Activated T-helper 2 cell treated with anti-CD3 and anti-CD28 coated beads, Interferon-gamma antibody, Interleukin-2, Interleukin-4, amounts not matched to agents 10 μg/mL and 5 μg/mL and 100 μg/mL, durations not matched to agents 14 hours and 24 hours and 36 hours (primary cell): ENCODE measurements around the gene RTN1. TPM values are rescaled to one million over a fixed set of nuclear protein-coding genes. Genes with fewer than 3 reads are reported as not detected.

ENCODE experiments used
- DNase-seq: peaks from one replicate; pipeline ENCODE4 v3.0.0; 2021; ENCODE audit warnings: low spot score
- H3K27ac Mint-ChIP-seq: one replicate; pipeline ENCODE4 v1.8.0; 2021; ENCODE audit warnings: mixed read lengths
- H3K27me3 Mint-ChIP-seq: one replicate; pipeline ENCODE4 v1.8.0; 2021; ENCODE audit warnings: low read depth, mixed read lengths
- H3K36me3 Mint-ChIP-seq: one replicate; pipeline ENCODE4 v1.8.0; 2021; ENCODE audit warnings: low read depth, mixed read lengths
- H3K4me1 Mint-ChIP-seq: one replicate; pipeline ENCODE4 v1.8.0; 2021; ENCODE audit warnings: low read depth, mixed read lengths
- H3K4me3 Mint-ChIP-seq: one replicate; pipeline ENCODE4 v1.8.0; 2021; ENCODE audit warnings: low read depth, mild to moderate bottlenecking, moderate library complexity, mixed read lengths
- H3K9me3 Mint-ChIP-seq: one replicate; pipeline ENCODE4 v1.8.0; 2021; ENCODE audit warnings: mixed read lengths
- intact Hi-C: fragments of 100-400 bp; cut with micrococcal nuclease; formaldehyde crosslinking; loops from one replicate; pipeline ENCODE4 v1.15.1; 2023
- total RNA-seq: library from RNA; stranded (reverse); gene quantifications from 2 replicates; pipeline ENCODE4 v1.2.3, GENCODE V29; 2022

The RTN1 gene
- total RNA-seq, 1 donor from 2014 or later: not detected

DNA sequence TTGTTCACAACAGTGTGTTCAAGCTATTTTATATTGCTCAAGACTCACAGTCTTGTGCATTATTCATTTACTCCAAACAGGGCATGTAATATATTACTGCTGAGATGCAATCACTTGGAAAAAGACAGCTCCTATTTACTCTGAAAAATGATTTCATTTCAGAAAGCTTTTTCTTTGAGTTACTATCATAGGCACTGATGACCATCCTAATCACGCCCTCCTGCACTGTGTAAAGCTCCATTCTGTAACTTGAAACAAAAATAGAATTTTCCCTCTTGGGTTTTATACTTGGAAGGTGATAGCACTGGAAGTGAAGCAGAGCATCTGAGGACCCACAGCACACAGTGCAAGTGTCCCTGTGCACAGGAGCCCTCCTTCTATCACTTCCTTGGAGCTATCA is 55.6 kb downstream of the RTN1 start:
- Mint-ChIP-seq H3K4me1 (no peaks in the 10 kb centered on the region), H3K4me3 (no peak overlapping the region), H3K36me3 (no peaks in the 10 kb centered on the region), H3K27me3 (peaks cover 2% of the 10 kb centered on the region), H3K9me3 (no peaks in the 10 kb centered on the region), H3K27ac (no peak overlapping the region)
- DNase-seq: no peak
- intact Hi-C loops: no loop called here

DNA sequence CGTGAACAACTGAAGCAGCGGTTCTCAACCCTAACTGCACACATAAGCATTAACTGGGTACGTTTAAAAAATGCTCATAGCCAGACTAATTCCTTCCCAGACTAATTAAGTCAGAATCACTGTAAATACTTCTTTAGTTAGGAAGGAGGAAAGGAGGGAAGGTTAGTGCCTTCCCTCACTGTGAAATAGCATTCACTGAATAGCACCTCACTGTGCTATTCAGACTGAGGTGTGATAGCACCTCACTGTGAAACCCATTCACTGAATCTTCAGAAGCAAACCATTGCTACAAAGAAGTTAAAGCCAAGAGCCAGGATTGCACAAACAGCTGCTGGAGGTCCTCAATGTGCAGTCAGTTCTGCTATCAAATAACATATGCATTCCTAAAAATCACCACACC is 58.8 kb downstream of the RTN1 start:
- Mint-ChIP-seq H3K27me3 (peaks cover 2% of the 10 kb centered on the region), H3K4me1 (no peaks in the 10 kb centered on the region), H3K9me3 (no peaks in the 10 kb centered on the region), H3K36me3 (no peaks in the 10 kb centered on the region), H3K27ac (no peak overlapping the region), H3K4me3 (no peak overlapping the region)
- no peak for DNase-seq
- intact Hi-C loops: no loop called here

DNA sequence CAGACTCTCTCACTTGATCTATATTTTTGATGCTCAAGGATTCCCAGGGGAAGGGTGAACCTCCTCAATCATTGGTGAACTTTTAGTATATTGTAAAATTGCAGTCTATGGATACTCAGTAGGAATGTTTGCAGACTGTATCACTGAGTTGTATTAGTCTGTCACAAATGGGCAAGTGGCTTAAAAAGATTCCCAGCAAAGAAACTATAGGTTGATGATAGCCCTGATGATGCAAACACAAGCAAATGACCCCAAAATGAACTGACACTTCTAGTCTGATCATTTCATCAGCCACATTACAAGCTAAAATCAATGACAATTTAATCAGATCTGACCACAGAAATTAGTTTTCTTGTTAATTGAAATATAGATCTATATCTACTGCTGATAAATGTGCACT is 59.5 kb downstream of the RTN1 start:
- intact Hi-C loops: no loop called here
- no peak overlapping the region for H3K27ac Mint-ChIP-seq
- DNase-seq: no peak
- no peaks in the 10 kb centered on the region for H3K9me3 Mint-ChIP-seq
- peaks cover 2% of the 10 kb centered on the region for H3K27me3 Mint-ChIP-seq
- H3K36me3 Mint-ChIP-seq: no peaks in the 10 kb centered on the region
- H3K4me1 Mint-ChIP-seq: no peaks in the 10 kb centered on the region
- H3K4me3 Mint-ChIP-seq: no peak overlapping the region

DNA sequence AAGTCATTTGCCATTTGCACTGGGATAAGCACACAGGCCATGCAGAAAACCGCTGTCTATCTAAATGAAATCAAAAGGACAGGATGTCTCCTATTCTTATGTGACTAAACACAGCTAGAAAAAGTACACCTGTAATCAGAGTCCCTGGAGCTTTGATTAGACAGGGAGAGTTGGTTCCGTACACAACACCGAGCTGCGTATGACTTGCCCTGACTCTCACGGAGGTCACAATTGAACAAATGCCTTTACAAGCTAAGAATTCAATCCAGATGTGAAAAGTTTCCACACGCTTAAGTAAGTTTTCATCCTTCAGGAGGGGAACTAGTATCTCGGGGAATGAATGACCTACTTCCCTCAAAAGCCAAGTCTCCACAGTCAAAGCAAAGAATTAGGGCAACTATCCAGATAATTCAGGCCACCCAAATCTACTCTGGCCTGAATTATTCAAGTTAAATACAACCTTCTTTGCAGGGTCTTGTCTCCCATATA is 67.5 kb downstream of the RTN1 start:
- no peak for DNase-seq
- no peak overlapping the region for H3K4me3 Mint-ChIP-seq
- no peaks in the 10 kb centered on the region for H3K27me3 Mint-ChIP-seq
- H3K36me3 Mint-ChIP-seq: no peaks in the 10 kb centered on the region
- intact Hi-C loops: no loop called here
- H3K9me3 Mint-ChIP-seq: no peaks in the 10 kb centered on the region
- no peak overlapping the region for H3K27ac Mint-ChIP-seq
- H3K4me1 Mint-ChIP-seq: no peaks in the 10 kb centered on the region

DNA sequence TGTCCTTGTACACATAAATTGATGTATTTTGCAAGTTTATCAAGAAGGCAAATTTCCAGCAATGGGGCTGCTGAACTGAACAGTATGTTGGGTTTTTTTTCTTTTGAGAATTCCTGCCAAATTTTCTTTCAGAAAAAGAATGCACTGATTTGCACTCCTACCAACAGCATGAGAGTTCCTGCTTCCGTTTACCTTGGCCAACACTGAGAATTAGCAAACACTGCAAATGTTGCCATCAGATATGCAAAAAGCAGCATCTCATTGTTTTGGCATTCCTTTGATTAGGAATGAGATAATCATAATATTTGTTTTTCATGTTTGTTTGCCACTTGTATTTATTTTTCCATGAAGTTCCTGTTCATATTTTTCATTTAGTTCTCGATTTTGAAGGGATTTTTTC is 82.4 kb downstream of the RTN1 start:
- H3K27ac Mint-ChIP-seq: no peak overlapping the region
- no peaks in the 10 kb centered on the region for H3K27me3 Mint-ChIP-seq
- intact Hi-C loops: no loop called here
- no peaks in the 10 kb centered on the region for H3K9me3 Mint-ChIP-seq
- no peak overlapping the region for H3K4me3 Mint-ChIP-seq
- H3K4me1 Mint-ChIP-seq: no peaks in the 10 kb centered on the region
- DNase-seq: no peak
- H3K36me3 Mint-ChIP-seq: no peaks in the 10 kb centered on the region

DNA sequence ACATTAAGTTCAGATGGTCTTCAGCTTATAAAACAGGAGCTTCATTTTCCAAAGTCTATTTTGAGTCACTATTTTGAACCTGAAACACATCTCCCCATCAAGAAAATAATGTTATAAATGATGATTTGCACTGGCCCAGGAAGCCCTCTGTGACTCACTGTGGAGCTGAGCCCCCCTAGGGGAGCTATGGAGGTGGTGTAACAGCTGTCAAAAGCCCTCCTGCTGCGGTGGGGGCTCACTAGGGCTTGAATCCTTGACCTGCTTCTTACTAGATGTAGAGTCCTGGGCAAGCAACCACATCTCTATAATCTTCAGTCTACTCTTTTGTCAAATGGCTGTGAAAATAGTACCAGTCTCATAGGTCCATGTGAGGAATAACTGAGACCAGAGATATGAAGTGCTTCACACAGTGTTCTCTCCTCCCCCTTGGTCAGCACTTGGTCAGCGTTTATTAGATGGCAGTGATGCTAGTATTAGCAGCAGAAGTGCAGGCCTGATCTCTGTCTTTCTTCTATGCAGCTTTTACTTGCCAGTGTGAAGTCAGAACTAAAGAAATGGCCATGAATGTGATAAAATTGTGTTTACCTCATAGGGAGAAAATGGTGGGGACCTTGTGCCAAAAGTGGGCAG is 83.4 kb downstream of the RTN1 start:
- Mint-ChIP-seq H3K4me3 (no peak overlapping the region), H3K36me3 (no peaks in the 10 kb centered on the region), H3K4me1 (no peaks in the 10 kb centered on the region), H3K9me3 (no peaks in the 10 kb centered on the region), H3K27me3 (no peaks in the 10 kb centered on the region), H3K27ac (no peak overlapping the region)
- intact Hi-C loops: no loop called here
- DNase-seq: no peak

DNA sequence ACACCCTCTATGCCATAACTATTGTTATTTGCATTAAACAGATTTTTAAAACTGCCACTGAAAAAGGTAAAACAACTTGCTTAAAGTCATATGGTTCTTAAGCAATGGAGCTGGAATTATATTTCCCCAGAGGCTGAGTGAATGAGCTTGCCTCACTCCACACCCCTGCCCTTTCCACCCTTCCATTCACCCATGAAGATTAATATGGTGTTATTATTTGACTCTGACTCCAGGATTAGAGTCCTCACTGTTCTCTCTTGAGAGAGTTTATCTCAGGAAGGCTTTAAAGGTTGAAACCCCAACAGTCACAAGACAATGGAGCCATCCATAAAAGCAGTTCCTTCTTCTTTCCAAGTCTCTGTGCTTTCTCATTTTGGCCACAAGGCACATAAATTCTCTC is 84.9 kb downstream of the RTN1 start:
- intact Hi-C loops: no loop called here
- no peak overlapping the region for H3K4me3 Mint-ChIP-seq
- no peaks in the 10 kb centered on the region for H3K9me3 Mint-ChIP-seq
- no peaks in the 10 kb centered on the region for H3K27me3 Mint-ChIP-seq
- no peaks in the 10 kb centered on the region for H3K4me1 Mint-ChIP-seq
- DNase-seq: no peak
- H3K36me3 Mint-ChIP-seq: no peaks in the 10 kb centered on the region
- H3K27ac Mint-ChIP-seq: no peak overlapping the region

DNA sequence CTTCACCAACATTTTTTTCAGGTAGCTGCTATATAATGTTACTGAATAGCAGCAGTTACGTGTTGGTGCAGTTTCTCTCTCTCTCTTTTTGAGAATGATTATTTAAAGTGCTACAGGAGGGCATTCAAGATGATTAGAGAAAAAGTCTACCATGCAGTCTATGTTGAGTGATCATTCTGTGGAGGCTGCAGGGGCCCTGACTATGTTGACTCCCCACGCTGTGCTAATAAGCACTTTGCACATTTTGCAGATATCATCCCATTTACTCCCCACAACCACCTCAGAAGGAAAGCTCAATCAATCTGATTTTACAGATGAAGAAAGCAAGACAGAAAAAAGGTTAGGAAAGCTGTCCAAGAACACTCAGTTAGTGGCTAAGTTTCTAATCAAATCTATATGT is 87.8 kb downstream of the RTN1 start:
- intact Hi-C loops: no loop called here
- H3K4me3 Mint-ChIP-seq: no peak overlapping the region
- no peaks in the 10 kb centered on the region for H3K9me3 Mint-ChIP-seq
- no peak for DNase-seq
- H3K36me3 Mint-ChIP-seq: no peaks in the 10 kb centered on the region
- no peaks in the 10 kb centered on the region for H3K27me3 Mint-ChIP-seq
- H3K4me1 Mint-ChIP-seq: no peaks in the 10 kb centered on the region
- no peak overlapping the region for H3K27ac Mint-ChIP-seq

DNA sequence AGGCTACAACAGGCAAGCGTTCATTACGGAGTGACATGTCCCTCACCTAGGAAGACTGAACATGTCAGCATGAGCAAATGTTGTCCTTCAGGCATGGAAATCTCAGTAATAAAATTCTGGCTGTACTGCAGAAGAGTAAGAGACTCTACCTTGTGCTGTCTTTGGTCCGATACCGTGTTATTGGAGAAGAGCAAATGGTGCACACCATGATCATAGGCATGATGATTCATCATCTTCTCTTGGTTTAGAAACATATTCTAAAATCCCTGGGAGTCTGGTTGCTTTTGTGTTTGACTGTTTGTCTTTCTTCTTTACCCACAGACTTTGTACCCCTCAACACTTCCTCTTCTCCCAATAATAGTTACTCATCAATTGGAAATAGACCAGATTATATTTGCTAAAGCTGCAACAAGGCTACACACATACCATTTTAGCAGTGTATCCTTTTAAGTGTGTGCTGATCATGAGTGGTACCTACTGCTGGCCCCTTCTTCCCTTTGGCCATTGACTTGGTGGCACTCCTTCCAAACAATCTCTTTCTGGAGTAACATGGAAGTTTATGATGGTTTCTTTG is 93.5 kb downstream of the RTN1 start:
- Mint-ChIP-seq H3K27me3 (no peaks in the 10 kb centered on the region), H3K4me1 (no peaks in the 10 kb centered on the region), H3K4me3 (no peak overlapping the region), H3K36me3 (no peaks in the 10 kb centered on the region), H3K27ac (no peak overlapping the region), H3K9me3 (no peaks in the 10 kb centered on the region)
- intact Hi-C loops: no loop called here
- no peak for DNase-seq

DNA sequence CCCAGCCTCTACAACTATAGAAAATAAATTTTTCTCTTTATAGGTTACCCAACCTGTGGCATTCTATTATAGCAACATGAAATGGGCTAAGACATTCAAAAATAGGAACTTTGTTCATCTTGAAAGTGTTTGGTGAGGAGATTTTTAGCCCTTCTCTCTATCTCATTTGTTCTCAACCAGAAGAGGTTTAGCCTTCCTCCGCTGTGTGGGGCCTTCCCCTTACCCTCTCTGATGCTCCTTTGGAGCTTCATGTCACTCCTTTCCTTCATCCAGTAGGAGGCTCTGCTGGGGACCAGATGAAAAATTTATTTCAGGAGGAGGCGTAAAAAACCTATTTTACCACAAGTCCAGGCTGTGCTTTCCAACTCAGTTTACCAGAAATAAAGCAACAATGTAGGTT is 94.1 kb downstream of the RTN1 start:
- H3K4me1 Mint-ChIP-seq: no peaks in the 10 kb centered on the region
- DNase-seq: no peak
- no peaks in the 10 kb centered on the region for H3K36me3 Mint-ChIP-seq
- intact Hi-C loops: no loop called here
- H3K27me3 Mint-ChIP-seq: no peaks in the 10 kb centered on the region
- H3K4me3 Mint-ChIP-seq: no peak overlapping the region
- H3K27ac Mint-ChIP-seq: no peak overlapping the region
- no peaks in the 10 kb centered on the region for H3K9me3 Mint-ChIP-seq

DNA sequence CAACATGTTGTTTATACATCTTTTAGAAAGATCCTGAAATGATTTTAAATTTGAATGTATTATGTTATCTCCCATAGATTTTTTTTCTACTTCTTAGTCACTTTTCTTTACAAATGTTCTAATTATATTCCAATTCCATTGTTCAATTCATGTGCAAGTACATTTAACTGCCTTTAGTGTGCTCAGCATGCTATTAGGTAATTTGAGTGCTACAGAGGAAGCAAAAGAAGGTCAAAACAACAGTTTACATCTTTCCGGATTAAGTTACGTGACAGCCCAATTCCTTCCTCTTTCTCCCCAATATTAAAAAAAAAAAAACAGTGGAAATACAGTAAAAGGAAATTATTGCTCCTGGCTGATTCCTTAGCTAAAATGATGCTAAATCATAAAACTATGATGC is 98.3 kb downstream of the RTN1 start:
- no peaks in the 10 kb centered on the region for H3K9me3 Mint-ChIP-seq
- no peaks in the 10 kb centered on the region for H3K27me3 Mint-ChIP-seq
- no peak overlapping the region for H3K27ac Mint-ChIP-seq
- DNase-seq: no peak
- H3K36me3 Mint-ChIP-seq: no peaks in the 10 kb centered on the region
- H3K4me3 Mint-ChIP-seq: no peak overlapping the region
- intact Hi-C loops: no loop called here
- H3K4me1 Mint-ChIP-seq: no peaks in the 10 kb centered on the region

DNA sequence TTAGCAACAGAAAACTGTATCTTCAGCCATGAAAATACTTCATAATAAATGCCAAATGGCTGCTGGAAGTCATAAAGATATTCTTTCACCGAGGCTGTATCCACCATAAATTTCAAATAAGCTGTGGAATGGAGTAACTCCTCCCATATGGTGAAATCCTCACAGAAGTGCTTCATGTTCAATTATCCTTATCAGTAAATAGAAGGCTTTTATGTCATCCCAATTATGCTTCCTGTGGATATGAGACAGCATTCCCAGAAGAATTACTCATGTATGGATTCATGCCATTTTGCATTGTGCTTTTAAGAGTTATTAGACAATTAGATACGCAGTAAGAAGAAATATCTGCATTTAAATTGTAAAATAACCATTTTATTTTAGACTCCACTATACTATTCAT is 99.0 kb downstream of the RTN1 start:
- Mint-ChIP-seq H3K4me3 (no peak overlapping the region), H3K9me3 (no peaks in the 10 kb centered on the region), H3K27me3 (no peaks in the 10 kb centered on the region), H3K4me1 (no peaks in the 10 kb centered on the region), H3K27ac (no peak overlapping the region), H3K36me3 (no peaks in the 10 kb centered on the region)
- intact Hi-C loops: no loop called here
- DNase-seq: no peak

DNA sequence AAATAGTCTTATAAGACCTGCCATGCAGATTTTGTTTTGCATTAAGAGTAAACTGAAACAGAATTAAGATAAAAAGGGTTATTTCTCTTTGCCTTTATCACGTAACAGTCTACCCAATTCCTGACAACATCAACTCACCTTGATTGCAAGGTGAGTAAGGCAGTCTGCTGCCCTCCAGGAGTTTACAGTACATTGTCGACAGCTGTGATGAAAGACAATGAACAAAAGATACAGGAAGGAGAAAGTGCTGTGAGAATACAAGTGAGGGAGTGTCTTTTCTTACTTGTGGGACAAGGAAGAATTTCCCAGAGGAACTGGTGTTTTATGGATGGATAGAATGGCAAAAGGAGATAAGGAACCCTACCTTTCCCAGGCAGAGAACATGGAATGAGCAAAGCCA is 101.0 kb downstream of the RTN1 start:
- intact Hi-C loops: no loop called here
- Mint-ChIP-seq H3K9me3 (no peaks in the 10 kb centered on the region), H3K27me3 (no peaks in the 10 kb centered on the region), H3K4me3 (no peak overlapping the region), H3K27ac (no peak overlapping the region), H3K4me1 (no peaks in the 10 kb centered on the region), H3K36me3 (no peaks in the 10 kb centered on the region)
- DNase-seq: no peak
